ENCODE results near the gene PRPH2.

- TF ChIP-seq CTCF (conservative IDR thresholded peaks at IDR 0.05; ENCODE audit: low read length) (no peak), EZH2phosphoT487 (IDR thresholded peaks at IDR 0.05; ENCODE audit: borderline replicate concordance, low read depth, low read length) (no peak)
These were observed 6.5 kb downstream of the PRPH2 start for GRCh38 chr6:42715871-42716270.

Data from OCI-LY7 (cell line).